ENCODE measurements around the gene PSMD5.
"Not testable (repeated sequence)": the region's sequence is repeated elsewhere in the genome, so short reads cannot be mapped to it uniquely, and the experiment has no call there.

Gene PSMD5

DNA sequence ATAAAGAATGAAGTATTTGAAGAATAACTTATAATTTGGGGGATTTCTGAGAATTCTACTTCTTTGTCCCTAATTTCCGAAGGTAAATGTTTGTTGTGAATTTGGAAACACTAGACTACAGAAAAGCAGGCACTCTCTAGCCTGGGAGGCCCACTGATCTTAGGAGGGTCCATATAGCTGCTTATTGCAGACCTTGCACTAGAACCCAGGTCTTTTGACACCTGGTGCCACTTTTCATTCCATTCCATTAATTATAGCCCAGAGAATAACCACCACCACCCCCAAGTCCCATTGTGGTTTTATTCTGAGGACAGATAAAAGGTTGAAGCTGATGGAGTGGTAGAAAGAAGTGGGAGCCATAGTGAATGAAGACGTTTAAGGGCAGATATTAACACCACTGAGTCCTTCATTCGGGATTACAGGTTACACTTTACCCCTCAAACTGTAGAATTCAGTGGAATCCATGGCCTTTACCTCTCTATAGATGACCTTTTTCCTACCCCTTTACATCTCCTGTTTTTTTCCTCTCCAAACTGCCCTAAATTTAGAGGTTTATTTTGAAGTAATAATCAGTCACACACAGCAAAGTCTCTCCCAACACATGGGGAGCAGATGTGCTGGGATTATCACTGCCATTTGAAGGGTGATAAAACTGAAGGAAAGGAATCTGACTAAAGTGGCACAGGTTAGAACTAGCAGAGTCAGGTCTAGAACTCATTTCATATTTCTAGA is 12.0 kb upstream of the PSMD5 start:
- DNase-seq: no peak

DNA sequence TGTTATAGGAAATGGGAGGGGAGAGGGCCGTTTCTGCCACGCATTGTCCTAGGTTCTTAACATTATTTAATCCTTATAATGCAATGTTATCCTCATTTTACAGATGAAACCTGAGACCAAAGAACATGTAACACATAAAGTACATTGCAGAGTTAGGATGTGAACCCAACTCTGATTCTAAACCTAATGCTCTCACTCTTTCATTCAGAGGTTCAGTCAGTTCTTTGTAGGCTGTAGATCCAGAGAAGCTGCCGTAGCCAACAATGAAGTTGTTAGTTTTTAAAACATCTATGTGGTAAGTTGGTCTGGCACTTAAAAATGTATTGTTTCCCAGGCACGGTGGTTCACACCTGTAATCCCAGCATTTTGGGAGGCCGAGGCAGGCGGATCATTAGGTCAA is 10.5 kb upstream of the PSMD5 start:
- DNase-seq: no peak

DNA sequence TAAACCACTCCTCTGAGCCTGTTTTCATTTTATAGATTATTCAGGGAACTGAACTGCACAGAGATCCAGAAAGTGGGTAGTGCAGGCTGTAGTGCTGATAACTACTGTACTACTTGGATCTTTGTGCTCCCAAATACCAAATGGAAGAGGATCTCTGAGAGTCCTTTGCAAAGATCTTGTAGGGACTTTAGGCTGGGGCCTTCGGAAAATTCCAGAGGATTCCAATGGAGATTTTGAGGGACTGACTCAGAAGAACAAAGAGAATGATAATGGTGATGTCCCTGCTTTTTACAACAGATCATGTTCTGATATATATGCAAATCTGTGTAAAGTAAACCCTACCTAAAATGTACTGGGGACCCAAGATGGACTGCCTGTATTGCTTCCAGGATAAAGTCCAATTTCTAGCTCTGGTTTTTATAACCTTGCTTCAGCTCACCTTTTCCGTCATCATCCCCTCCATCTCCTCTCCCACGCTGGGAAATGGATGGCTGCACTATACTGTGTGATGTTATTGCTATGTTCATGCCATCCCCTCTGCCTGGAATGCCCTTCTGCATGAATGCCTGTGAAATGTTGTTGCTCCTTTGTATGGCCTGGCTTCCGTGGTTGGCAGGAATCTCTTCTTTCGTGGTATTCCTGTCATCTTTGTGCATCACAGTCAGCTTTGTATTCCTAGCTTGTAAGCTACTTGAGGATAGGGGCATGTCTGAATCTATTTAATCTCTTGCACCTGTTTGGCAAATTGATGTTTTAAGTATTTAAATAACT is 9.7 kb upstream of the PSMD5 start:
- no peak for DNase-seq

DNA sequence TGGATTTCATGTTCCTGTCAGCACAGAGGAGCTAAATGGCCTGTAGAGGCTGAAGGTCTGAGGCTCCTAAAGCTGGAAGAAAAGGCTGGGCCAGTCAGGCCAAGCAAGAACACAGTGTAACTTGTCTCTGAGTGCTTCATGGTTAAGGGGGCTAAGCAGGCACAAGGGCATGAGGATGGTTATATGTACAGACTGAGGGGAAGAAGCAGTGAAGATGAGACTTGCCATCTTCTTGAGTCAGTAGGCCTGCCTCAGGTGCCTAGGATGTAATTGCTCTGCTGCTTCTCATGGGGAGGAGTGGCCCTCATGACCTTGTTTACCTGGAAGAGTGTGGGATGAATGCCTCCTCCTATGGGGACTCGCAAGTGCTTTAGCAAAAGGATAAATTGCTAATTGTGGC is 8.7 kb upstream of the PSMD5 start:
- DNase-seq: no peak

DNA sequence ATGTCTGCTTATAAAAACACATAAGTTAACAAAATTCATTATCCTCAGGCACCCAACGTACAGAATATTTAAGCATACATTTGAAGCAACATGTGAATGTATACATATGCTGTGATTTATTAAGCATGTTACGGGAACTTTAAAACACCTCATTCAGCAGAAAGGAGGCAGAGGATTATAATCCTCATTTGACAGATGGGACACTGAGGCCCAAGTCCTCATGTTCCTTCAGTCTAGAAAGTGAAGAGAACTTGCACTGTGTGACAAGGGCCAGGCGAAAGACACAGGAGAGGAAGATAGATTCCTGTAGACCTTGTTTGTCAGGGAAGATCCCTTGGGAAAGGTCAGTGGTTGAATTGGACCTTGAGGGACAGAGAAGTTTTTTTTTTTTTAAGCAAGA is 7.6 kb upstream of the PSMD5 start:
- DNase-seq: no peak

DNA sequence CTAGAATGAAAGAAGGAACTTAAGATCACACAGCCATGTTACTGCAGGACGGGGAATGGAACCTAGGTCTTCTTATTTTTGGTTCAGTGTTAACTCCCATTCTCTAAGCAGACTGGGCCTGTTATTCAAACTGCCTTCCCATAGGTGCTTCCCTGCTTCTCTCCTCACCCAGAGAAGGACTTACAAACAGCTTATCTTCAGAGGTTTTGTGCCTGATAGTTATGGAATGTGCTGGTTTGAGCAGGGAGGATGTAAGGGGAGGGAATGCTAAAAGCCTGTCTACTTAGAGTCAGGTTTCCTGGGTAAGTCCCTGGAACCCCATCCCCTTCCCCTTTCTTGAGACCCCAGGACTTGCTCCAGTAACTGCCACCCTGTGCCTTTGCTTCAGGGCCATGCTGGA is 4.2 kb upstream of the PSMD5 start:
- DNase-seq: no peak

DNA sequence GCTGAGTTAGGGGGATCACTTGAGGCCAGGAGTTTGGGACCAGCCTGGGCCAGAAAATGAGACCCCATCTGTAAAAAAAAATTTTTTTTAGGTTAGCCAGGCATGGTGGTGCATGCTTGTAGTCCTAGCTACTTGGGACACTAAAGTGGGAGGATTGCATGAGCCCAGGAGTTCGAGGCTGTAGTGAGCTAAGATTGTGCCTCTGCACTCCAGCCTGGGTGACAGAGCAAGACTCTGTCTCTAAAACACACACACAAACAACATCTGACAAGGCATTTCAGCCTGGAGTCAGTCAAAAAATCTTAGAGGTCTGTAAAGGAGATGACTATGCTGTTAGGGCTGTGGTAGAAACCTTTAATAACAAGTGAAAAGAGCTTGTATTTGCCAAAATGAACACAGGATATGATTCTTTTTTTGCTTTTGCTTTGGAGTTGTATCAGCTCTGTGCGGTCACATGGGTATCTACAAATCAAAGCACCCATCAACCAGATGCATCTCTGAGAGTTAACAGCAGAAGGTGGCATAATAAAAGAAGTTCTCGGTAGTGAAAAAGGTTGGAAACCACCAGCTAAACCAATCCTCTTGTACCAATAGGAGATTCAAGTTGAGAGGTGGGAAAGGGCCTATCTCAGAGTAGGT is 3.6 kb upstream of the PSMD5 start:
- DNase-seq: peak; percentile 49

DNA sequence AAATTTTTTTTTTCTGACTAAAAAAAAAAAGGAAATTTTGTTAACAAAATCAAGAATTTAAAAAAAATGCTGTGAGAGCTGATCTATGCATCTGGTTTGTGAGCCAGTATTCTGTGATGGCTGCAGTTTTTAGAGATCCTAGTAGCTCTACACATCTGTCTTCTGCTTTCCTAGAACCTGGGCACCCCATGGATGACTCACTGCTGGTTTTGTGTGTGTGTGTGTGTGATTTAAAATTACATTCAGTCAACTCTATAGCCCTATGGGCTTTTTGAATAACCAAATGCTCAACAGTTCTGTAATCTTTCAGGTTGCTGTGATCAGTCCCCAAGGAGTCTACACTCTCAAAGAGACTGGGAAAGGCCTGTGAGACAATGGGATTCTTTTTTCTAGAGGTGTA is 2.5 kb upstream of the PSMD5 start:
- DNase-seq: peak; percentile 54

DNA sequence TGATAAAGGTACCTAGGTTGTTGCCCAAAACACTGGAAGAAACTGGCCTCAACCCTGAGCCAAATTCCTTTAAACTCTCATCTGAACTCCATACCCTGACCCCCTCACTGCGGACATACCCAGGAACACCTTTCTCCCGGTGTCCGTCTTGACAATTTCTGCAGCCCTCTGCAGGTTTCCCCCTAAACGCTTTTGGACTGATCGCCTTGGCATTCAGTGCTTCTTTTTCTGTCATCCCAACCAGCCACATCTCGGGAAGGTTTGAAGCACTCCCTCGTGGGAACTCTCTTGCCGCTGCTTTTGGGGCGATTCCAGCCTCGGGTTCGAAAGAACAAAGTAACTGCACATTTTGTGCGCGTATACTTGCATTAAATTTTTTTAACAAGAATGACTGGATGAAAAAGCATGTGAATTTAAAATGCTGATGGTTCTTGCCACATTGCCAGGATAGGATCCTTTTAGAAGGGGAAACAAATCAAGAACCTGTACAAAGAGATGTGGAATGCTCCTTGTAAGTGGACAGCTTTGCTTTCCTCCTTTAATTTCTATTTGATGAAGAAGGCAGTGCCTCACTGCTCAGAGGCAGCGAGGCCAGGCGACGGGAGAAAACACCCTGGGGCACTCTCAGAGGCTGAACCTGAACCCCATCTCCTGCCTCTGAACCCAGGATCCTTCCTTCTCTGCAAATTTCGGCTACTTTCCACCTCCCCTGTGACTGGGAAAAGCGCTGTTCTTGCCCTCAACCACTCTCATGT is 615 bp downstream of the PSMD5 start:
- no peak for DNase-seq

DNA sequence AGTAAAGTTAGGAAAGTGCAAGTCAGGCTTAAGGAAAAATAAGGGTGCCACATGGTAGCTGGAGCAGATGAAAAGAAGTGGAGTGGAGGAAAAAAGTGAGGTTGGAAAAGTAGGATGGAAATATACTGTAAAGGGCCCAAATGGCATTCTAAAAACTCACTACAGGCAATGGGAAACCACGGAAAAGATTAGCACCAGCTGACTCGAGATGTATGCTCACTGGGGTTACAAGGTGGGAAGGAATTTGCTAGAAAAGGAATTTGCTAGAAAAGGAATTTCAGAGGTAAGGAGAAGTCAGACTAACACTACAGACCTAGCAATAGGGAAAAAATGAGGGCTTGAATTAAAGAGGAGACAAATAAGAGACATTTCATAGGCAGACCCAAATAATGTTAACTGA is 3.6 kb downstream of the PSMD5 start:
- DNase-seq: no peak

DNA sequence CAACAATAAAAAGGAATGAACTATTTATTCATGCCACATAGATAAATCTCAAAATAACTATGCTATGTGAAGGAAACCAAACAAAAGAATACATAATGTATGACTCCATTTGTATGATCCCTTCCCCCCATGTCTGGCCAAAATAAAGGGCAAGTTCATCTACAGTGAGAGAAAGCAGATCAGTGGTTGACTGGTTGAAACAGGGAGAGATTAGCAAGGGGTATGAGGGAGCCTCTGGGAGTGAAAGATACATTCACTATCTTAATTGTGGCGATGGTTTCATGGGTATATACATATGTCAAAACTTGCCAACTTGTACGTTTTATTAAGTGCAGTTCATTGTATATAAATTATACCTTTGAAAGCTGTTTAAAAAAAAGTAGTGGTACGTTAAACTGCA is 4.8 kb downstream of the PSMD5 start:
- DNase-seq: no peak

DNA sequence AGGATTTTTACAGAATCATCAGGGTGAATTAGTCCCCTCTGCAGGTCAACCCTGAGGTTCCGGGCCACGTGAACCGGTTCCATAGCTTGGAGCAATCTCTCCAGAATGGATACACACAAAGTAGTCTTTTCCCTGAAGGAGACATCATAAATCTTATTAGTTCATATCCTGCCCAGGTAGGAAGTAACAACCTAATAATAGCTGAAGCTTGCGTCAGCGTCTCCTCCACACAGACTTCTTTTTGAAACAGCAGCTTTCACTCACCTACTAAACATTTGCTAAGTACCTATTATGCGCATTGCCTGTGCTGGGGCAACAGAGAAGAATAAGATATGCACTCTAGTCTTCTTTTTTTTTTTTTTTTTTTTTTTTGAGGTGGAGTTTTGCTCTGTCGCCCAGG is 9.4 kb downstream of the PSMD5 start:
- DNase-seq: no peak

DNA sequence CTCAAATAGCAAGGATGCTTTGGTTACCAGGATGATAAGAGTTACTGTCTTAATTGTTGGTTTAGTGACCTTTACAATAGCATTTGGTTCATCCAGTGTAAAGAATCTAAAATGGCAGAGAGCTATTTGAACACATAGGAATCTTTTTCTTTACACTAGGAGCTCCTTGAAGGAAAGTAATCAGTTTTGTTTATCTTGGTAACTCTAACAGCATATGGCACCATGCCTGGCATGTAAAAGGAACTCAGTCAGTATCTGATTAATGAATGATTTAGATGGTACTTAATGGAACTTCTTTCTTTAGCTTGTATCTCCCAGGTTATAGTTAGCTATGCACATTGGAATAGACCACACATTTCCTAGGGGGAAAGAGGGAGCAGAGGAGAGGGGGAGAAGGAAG is 9.9 kb downstream of the PSMD5 start:
- no peak for DNase-seq

DNA sequence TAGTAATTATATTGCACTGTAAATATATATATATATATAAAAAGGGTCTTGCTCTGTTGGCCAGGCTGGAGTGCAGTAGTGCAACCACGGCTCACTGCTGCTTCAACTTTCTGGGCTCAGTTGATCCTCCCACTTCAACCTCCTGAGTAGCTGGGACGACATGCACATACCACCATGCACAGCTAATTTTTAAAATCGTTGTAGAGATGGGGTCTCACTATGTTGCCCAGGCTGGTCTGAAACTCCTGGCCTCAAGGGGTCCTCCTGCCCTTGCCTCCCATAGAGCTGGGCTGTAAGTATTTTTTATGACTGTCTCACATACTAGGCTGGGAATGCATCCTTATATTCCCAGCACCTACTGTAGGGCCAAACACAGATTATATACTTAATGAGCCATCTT is 11.9 kb downstream of the PSMD5 start:
- DNase-seq: no peak

DNA sequence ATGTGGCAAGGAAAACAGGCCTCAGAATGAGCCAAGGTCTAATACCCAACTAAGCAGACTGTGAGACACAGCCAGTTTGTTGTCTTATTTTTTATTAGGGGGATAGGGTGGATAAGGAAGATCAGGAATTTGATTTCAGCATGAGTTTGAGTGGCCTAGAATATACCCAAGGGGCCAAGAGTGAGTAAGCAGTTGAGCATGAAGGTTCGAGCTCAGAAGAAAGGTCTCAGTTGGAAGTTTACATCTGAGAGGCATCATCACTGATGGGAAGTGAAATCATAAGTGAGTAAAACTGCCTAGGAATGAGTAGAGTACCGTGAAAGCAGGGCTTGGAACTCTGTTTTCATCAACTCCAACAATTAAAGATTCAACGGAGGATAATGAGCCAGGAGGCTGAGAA is 12.6 kb downstream of the PSMD5 start:
- no peak for DNase-seq

DNA sequence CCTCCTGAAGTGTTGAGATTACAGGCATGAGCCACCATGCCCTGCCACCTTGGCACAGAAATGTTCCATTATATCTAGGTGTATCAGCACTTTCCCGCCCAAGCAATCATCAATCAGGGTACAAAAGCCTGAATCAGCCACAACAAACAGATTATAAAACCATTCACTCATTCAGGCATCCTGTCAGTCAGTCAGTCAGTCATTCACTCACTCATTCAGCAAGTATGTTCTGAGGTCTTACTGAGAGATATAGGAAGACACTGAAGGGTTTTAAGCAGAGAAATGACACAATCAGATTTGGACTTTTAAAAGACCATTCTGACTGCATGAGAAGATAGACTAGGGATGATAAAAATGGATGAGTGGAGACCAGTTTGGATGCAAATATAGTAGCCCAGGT is 13.1 kb downstream of the PSMD5 start:
- no peak for DNase-seq

DNA sequence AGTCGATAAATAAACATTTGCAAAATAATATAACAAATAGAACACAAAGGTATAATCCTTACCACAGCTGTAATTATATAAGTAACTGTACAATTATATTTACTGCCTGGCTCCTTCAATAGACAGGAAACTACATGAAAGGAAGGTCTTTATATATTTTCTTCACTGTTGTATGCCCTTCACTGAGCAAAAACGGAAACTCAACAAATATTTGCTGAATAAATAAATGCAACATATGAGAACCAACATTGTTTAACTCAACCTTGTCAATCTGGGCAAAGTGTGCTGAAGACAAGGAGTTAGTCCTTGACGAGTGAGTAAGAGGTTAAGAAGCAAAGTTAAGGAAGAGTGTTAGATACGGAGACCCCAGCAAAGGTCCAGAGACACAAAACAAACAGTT is 22.6 kb downstream of the PSMD5 start:
- DNase-seq: no peak

DNA sequence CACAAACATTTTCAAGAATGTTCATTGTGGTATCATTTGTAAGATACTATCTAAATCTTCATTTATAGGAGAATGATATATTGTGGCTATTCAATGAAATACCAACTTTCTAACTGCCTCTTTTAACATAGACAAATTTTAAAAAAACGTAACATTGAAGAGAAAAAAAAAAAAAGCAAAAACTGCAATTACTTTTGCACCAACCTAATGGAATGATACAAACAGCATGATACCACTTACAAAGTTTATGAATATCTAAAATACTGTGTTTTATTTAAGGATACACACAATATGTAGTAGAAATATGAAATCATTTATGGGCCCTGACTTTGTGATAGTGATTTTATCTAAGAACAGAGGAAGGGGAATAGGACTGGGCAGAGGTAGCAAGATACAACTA is 24.1 kb downstream of the PSMD5 start:
- DNase-seq: no peak

DNA sequence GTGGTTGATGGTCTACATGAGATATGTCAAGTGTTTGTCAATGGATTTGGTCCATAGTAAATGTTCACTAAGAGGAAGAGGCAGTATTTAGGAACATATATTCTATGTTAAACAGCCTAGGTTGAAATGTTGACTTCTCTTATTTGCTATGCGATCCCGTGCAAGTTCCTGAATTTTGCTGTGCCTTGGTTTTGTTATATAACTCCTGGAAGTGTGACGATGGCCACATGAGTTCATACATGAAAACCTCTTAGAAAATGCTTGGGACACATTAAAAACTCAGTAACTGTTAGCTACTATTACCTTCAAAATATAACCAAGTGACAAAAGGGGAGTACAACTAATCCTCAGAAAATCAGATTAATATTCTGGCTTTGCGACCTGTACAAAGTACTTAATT is 27.6 kb downstream of the PSMD5 start:
- no peak for DNase-seq

DNA sequence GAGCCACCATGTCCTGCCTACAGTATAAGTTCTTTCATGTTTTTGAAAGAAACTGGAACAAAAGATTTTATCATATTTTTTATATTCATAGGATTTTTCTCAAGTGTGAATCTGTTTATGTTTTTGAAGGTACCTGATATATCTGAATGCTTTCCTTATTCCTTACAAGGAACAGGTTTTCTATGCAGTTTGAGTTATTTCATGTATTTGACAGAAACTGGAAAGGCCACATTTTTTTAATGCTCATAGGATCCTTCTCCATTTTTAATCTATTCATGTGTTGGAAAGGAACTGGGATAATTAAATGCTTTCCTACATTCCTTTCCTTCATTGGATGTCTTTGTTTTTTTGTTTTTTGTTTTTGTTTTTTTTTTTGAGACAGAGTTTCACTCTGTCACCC is 33.8 kb downstream of the PSMD5 start:
- no peak for DNase-seq

DNA sequence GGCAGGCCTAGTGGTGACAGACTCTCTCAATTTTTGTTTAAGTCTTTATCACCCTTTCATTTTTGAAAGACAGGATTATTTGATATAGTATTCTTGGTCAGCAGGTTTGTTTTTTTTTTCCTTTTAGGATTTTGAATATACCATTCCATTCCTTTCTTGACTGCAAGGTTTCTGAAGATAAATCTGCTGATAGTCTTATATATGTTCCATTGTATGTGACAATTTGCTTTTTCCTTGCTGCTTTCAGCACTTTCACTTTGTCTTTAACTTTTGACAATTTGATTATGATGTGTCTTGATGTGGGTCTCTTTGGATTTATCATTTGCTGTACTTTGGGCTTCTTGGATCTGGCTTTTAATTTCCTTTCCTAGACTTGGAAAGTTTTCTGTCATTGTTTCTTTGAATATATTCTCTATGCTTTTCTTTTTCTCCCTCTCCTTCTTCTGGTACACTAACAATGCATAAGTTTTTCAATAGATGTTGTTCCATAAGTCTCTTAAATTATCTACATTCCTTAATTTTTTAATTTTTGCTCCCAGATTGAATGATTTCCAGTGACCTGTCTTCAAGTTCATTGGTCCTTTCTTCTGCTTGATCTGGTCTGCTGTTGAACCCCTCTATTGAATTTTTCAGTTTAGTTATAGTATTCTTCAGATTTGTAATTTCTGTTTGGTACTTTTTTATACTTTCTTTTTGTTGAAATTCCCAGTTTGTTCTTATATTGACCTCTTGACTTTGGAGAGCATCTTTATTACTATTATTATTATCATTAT is 34.9 kb downstream of the PSMD5 start:
- DNase-seq: no peak

DNA sequence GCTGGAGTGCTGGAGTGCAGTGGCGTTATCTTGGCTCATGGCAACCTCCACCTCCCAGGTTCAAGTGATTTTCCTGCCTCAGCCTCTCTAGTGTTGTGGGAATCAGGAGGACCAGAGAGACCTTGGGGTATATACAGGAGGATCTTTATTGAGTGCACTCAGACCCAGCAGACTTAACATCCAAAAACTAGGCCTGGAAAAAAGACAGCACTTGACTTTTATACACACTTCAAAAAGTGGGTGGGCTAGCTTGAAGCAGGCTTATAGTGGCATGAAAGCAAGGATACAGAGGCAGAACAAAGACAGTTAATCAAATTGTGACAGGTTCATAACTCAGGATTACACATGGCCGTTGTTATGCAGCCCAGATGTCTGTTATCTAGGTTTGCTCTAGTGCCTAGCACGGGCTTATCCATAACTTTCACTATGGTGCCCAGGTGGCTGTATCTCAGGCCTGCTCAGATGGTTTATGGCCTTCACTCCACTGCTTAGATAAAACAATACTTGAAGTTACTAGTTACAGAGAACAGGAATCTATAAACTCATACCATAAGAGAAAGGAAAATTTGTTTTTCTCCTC is 37.8 kb downstream of the PSMD5 start:
- not testable (repeated sequence) for DNase-seq
